ENCODE results near the gene GALK2. TPM values are rescaled to one million over a fixed set of nuclear protein-coding genes. Genes with fewer than 3 reads are reported as not detected.

Gene GALK2
- total RNA-seq, 1 experiment from 2014 or later, result 35.0 TPM

DNA sequence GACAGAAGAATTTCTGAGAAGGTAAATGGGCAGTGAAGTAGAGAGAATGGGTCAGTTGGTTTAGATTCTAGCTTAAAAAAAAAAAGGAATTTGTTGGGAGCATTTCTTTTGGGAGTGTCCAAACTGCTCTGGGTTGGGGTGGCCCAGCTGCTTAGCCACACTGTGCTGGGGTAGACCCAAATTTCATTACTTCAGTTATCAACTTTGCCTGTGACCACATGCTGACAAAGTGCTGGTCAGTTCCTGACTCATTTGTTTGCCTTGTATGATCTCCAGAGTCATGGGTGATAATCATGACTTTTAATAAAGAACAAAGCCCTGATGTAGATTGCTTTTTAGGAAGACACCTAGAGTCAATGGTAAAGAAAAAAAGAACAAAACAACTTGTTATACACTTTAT is 131.5 kb downstream of the GALK2 start:
- no TSS peak for BruUV-seq (replicated peaks)
- no peaks in the 10 kb centered on the region for H3K4me1 ChIP-seq (ENCODE audit: control insufficient read depth, insufficient read depth, low read length)
- H3K27ac ChIP-seq (ENCODE audit: low read length), result no peak overlapping the region
- no peaks in the 10 kb centered on the region for H3K9me3 ChIP-seq (ENCODE audit: control insufficient read depth, insufficient read depth, low read depth, low read length)
- DNase-seq (ENCODE audit: low read depth, low spot score) (no peak), ATAC-seq (no peak)
- in situ Hi-C loops (cut with HindIII; ENCODE audit: low pct_unique_long_range_greater_than_20kb, low sequenced_read_pairs), result no loop called here
- POLR2A ChIA-PET, result no interaction called here
- TF ChIP-seq TCF7L2 (IDR thresholded peaks at IDR 0.05; ENCODE audit: low read depth, low read length) (no peak), SIN3A (IDR thresholded peaks at IDR 0.05; ENCODE audit: borderline replicate concordance, insufficient read depth, low read depth, low read length) (no peak), POLR2AphosphoS5 (IDR thresholded peaks at IDR 0.05; ENCODE audit: low read depth, low read length) (no peak)
- TF ChIP-seq, protein P1, sequence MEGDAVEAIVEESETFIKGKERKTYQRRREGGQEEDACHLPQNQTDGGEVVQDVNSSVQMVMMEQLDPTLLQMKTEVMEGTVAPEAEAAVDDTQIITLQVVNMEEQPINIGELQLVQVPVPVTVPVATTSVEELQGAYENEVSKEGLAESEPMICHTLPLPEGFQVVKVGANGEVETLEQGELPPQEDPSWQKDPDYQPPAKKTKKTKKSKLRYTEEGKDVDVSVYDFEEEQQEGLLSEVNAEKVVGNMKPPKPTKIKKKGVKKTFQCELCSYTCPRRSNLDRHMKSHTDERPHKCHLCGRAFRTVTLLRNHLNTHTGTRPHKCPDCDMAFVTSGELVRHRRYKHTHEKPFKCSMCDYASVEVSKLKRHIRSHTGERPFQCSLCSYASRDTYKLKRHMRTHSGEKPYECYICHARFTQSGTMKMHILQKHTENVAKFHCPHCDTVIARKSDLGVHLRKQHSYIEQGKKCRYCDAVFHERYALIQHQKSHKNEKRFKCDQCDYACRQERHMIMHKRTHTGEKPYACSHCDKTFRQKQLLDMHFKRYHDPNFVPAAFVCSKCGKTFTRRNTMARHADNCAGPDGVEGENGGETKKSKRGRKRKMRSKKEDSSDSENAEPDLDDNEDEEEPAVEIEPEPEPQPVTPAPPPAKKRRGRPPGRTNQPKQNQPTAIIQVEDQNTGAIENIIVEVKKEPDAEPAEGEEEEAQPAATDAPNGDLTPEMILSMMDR (IDR thresholded peaks at IDR 0.05), result no peak
- intact Hi-C loops (cut with micrococcal nuclease; ENCODE audit: unreplicated experiment), result no loop called here
- CTCF ChIA-PET, result no interaction called here
- H3K4me3 ChIP-seq (ENCODE audit: low read depth in 2 of 2, low read length in 2 of 2), result no peak overlapping the region
- H3K27me3 ChIP-seq (ENCODE audit: control insufficient read depth, insufficient read depth, low read length), result no peaks in the 10 kb centered on the region
- H3K36me3 ChIP-seq (ENCODE audit: control insufficient read depth, insufficient read depth, low read length), result no peaks in the 10 kb centered on the region

DNA sequence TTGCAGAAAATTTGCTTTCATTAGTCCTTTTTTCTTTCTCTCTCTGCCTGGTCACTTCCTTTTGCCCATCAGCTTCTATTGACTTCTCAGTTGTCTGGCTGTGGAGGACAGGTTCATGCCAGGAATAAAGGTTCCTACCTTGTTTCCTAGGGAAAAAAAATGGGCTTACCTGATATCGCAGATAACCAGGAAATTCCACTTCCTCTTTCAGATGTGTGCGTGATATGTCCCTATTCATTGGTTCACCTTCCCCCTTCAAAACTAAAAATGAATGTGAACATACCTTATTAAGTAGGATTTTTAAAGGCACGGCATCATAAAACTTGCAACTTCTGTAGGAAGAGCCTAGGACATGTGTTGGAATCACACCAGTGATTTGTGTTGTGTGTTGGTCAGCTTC is 133.0 kb downstream of the GALK2 start:
- Histone ChIP-seq H3K4me1 (ENCODE audit: control insufficient read depth, insufficient read depth, low read length) (no peaks in the 10 kb centered on the region), H3K9me3 (ENCODE audit: control insufficient read depth, insufficient read depth, low read depth, low read length) (no peaks in the 10 kb centered on the region), H3K27ac (ENCODE audit: low read length) (no peak overlapping the region), H3K36me3 (ENCODE audit: control insufficient read depth, insufficient read depth, low read length) (no peaks in the 10 kb centered on the region), H3K27me3 (ENCODE audit: control insufficient read depth, insufficient read depth, low read length) (no peaks in the 10 kb centered on the region), H3K4me3 (ENCODE audit: low read depth in 2 of 2, low read length in 2 of 2) (no peak overlapping the region)
- in situ Hi-C loops (cut with HindIII; ENCODE audit: low pct_unique_long_range_greater_than_20kb, low sequenced_read_pairs) (no loop called here), intact Hi-C loops (cut with micrococcal nuclease; ENCODE audit: unreplicated experiment) (no loop called here)
- ATAC-seq (no peak), DNase-seq (ENCODE audit: low read depth, low spot score) (no peak)
- CTCF ChIA-PET, result no interaction called here
- POLR2A ChIA-PET, result no interaction called here
- TF ChIP-seq, protein P2, sequence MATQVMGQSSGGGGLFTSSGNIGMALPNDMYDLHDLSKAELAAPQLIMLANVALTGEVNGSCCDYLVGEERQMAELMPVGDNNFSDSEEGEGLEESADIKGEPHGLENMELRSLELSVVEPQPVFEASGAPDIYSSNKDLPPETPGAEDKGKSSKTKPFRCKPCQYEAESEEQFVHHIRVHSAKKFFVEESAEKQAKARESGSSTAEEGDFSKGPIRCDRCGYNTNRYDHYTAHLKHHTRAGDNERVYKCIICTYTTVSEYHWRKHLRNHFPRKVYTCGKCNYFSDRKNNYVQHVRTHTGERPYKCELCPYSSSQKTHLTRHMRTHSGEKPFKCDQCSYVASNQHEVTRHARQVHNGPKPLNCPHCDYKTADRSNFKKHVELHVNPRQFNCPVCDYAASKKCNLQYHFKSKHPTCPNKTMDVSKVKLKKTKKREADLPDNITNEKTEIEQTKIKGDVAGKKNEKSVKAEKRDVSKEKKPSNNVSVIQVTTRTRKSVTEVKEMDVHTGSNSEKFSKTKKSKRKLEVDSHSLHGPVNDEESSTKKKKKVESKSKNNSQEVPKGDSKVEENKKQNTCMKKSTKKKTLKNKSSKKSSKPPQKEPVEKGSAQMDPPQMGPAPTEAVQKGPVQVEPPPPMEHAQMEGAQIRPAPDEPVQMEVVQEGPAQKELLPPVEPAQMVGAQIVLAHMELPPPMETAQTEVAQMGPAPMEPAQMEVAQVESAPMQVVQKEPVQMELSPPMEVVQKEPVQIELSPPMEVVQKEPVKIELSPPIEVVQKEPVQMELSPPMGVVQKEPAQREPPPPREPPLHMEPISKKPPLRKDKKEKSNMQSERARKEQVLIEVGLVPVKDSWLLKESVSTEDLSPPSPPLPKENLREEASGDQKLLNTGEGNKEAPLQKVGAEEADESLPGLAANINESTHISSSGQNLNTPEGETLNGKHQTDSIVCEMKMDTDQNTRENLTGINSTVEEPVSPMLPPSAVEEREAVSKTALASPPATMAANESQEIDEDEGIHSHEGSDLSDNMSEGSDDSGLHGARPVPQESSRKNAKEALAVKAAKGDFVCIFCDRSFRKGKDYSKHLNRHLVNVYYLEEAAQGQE (IDR thresholded peaks at IDR 0.05; ENCODE audit: insufficient read depth in 1 of 2, low read depth in 2 of 2, low read length in 1 of 2), result no peak
- TF ChIP-seq TCF7L2 (IDR thresholded peaks at IDR 0.05; ENCODE audit: low read depth, low read length) (no peak), SIN3A (IDR thresholded peaks at IDR 0.05; ENCODE audit: borderline replicate concordance, insufficient read depth, low read depth, low read length) (no peak), POLR2AphosphoS5 (IDR thresholded peaks at IDR 0.05; ENCODE audit: low read depth, low read length) (no peak)
- TF ChIP-seq, protein P1 (IDR thresholded peaks at IDR 0.05), result no peak
- no TSS peak for BruUV-seq (replicated peaks)

Measured in Panc1 (cell line).